Stimulated activated CD4-positive, alpha-beta T cell treated with anti-CD3 and anti-CD28 coated beads, TNF-alpha, amount 100 ng/mL, for 48 hours (primary cell): ENCODE data around the gene ZNF430.
"Not testable (repeated sequence)": the region's sequence is repeated elsewhere in the genome, so short reads cannot be mapped to it uniquely, and the experiment has no call there.

Source experiments
- DNase-seq, 3 donors: peaks; one replicate each; pipeline ENCODE4 v3.0.0-alpha.2; 2020; ENCODE audit warnings: low read depth in 3 of 3

The ZNF430 gene

GRCh38 chr19:21020298-21021227 is at the start of gene ZNF430:
ZNF430 (plus strand) TSS chr19:21020657; CDS start chr19:21020801, 144 bp downstream.
- peak; percentile 91 to 92 (median 92) for DNase-seq

- DNase-seq, result not testable (repeated sequence)
Measured at GRCh38 chr19:20992788-20993187, 27.7 kb upstream of the ZNF430 start.

GRCh38 chr19:20999731-21000352 is 20.6 kb upstream of the ZNF430 start:
- DNase-seq, result peak; percentile 77 to 92 (median 79)

GRCh38 chr19:21021238-21021637 is 781 bp downstream of the ZNF430 start:
- not testable (repeated sequence) for DNase-seq

GRCh38 chr19:21022996-21023395 is 2.5 kb downstream of the ZNF430 start:
- DNase-seq, result no peak

GRCh38 chr19:21023901-21024300 is 3.4 kb downstream of the ZNF430 start:
- no peak for DNase-seq

DNA sequence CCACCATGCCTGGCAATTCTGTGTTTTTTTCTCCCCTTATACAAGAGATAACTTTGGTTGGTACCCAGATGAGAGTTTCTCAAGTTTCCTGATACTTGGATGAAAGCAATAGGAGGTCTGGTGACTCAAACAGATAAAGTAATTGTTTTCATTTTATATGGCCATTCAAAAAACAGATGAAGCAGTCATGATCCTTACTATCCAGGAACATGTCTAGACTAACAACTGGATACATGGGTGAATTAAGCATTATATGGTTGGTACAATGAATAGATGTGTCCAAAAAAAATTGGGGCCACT is 8.5 kb downstream of the ZNF430 start:
- no peak for DNase-seq

DNA sequence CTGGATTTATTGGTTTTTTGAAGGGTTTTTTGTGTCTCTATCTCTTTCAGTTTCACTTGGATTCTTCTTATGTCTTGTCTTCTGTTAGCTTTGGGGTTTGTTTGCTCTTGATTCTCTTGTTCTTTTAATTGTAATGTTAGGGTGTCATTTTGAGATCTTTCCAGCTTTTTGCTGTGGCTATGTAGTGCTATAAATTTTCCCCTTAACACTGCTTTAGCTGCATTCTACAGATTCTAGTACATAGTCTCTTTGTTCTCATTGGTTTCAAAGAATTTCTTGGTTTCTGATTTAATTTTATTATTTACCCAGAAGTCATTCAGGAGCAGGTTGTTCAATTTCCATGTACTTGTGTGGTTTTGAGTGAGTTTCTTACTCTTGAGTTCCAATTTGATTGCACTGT is 24.6 kb downstream of the ZNF430 start:
- DNase-seq, result no peak

DNA sequence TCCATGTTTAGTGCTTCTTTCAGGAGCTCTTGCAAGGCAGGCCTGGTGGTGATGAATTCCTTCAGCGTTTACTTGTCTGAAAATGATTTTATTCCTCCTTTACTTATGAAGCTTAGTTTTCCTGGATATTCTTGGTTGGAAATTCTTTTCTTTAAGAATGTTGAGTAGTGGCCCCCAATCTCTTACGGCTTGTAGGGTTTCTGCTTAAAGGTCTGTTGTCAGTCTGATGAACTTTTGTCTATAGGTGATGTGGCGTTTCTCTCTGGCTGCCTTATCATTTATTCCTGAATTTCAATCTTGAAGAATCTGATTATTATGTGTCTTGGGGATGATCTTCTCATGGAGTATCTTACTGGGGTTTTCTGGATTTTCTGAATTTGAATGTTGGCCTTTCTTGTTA is 26.0 kb downstream of the ZNF430 start:
- DNase-seq, result no peak

DNA sequence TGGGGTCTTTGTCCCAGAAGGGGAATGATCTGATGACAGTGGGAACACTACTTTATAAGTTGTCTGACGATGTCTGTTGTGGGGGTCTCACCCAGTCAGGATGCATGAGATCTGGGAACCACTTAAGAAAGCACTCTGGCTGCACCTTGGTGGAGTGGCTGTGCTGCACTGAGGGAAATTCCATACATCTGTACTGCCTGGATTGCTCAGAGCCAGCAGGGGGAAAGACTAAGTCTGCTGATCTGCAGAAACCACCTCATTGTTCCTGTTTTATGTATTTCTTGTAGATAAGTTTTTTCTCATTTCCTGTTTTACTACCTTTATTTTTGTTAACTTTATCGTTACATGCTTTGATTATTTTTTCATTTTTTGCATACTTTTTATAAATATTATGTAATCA is 27.3 kb downstream of the ZNF430 start:
- no peak for DNase-seq

DNA sequence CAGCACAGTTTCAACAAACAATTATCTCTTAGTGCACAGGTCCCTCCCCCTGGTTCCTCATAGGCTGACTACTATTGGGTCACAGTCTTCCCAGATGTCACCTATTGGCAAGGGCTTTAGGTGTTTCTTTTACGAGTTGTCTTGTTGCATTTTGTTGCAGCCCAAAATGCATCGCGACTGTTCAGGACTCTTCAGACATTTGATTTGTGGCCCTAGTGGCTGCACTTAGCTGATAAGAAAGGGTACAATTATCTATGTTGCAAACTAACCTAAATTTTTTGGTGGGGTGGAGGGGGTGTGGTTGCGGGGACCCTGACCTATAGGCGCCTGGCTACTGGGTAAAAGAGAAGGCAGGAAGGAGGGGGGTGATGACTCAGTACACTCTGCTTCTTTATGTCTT is 32.4 kb downstream of the ZNF430 start:
- DNase-seq, result no peak

- DNase-seq, result no peak
Measured at GRCh38 chr19:21065336-21065735, 44.9 kb downstream of the ZNF430 start.

GRCh38 chr19:21082011-21082975 is 61.8 kb downstream of the ZNF430 start, which contains the start of gene ZNF714:
ZNF714 (plus strand) TSS chr19:21082203; CDS start chr19:21098269, 16,066 bp downstream.
- DNase-seq, result peak; percentile 51 to 80 (median 57)

DNA sequence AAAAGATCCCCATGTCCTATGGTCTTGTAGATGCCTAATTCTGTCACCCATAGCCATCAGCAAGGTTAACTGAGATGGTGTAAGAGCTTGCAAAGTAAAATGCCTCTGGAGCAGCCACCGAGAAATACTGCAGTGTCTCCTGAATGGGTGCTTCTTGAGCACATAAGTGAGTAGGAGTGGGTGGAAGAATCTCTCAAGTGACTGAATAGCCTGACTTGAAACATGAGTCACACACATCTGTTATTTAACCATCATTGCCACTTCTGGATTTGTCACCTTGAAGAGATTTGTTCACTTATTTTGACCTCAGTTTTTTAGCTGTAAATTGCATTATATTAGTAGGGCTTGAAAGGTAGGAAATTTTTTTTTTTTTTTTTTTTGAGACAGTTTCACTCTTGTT is 63.9 kb downstream of the ZNF430 start:
- DNase-seq, result no peak

GRCh38 chr19:21087871-21088270 is 67.4 kb downstream of the ZNF430 start:
- DNase-seq, result no peak

DNA sequence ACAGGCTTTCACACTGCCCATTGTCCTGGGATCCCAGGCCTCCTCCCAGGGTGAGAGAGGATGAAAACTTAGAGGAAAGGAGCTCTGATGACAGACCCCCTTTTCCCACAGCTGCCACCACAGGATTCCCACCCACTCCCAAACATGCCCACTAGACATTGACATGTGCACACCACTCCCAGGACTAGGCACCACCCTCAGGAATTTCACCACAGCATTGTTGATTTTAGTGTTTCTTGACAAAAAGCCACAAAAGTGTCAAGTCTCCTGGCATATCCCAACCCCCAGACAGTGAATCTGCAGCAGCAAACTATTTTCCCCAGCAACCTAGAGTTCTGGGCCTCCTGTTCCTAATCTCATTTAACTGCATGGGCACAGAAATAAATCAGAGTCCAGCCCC is 71.7 kb downstream of the ZNF430 start:
- DNase-seq, result no peak

DNA sequence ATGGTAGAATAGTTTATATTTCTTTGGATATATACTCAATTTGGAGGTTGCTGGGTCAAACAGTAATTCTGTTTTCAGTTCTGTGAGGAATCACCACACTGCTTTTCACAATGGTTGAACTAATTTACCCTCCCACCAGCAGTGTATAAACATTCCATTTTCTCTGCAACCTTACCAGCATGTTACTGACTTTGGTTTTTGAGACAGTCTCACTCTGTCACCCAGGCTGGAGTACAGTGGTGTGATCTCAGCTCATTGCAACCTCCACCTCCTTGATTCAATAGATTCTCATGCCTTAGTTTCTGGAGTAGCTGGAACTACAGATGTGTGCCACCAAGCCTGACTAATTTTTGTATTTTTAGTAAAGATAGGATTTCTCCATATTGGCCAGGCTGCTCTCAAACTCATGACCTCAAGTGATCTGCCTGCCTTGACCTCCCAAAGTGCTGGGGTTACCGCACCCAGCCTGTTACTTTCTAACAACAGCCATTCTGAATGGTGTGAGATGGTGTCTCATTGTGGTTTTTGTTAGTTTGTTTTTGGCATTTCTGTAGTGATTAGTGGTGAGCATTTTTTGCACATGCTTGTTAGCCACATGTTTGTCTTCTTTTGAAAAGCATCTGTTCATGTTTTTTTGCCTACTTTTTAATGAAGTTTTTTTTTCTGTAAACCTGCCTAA is 74.0 kb downstream of the ZNF430 start:
- DNase-seq, result no peak

DNA sequence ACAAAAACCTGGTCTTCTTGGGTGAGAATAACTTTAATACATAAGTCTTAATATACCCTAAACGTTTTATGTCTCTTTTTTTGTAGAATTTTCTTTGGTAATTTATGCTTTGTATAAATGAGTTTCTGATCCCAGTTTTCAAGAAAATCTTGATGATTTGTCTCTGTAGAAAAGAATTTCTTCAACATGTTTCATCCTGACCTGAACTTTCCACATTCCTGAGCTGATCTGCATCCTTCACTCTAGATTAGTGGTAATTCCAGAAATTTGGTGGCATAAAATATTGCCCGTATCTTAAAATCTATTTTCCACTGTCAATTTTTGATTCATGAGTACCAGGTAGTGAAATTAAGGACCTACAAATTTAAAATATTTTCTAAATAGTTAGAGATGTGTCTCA is 77.8 kb downstream of the ZNF430 start:
- DNase-seq, result no peak

GRCh38 chr19:21101521-21102242 is 81.2 kb downstream of the ZNF430 start:
- DNase-seq, result no peak

DNA sequence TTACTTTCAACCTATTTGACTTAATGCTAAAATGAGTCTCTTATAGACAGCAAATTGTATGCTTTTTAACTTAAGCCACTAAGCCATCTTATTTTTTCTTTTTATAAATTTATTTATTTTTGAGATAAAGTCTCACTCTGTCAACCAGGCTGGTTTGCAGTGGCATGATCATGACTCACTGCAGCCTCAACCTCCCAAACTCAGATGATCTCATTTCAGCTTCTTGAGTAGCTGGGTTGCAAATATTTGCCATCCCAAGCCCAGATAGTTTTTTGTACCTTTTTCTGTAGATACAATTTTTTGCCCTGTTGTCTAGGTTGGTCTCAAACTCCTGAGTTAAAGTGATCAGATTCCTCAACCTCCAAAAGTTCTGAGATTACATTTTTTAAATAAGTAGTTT is 88.7 kb downstream of the ZNF430 start:
- no peak for DNase-seq
